SHP77 treated with DMSO at 0.1 percent for 48 hours (cell line): ENCODE measurements around the gene ITPKC.
A peak's percentile ranks its signal among the peaks of the same experiment; 100 is the strongest.

ENCODE experiments used
- DNase-seq: peaks from one replicate; lab custom pipeline; 2025; lab: John Stamatoyannopoulos, UW

The ITPKC gene

GRCh38 chr19:40716482-40717324, at the start of gene ITPKC, which contains the start of gene COQ8B:
TSS of gene ITPKC (plus strand) at chr19:40717112. CDS start at chr19:40717136, 24 bp downstream.
TSS of gene COQ8B (minus strand) at chr19:40716886. CDS start at chr19:40714632, 2,254 bp downstream.
- DNase-seq, result peak; percentile 92

- no peak for DNase-seq
These were observed 49.3 kb upstream of the ITPKC start for GRCh38 chr19:40667602-40668001.

- no peak for DNase-seq
These were observed 47.8 kb upstream of the ITPKC start for GRCh38 chr19:40668991-40669614.

- DNase-seq, result no peak
These were observed 45.5 kb upstream of the ITPKC start for GRCh38 chr19:40671404-40671803.

GRCh38 chr19:40672038-40672437, 44.9 kb upstream of the ITPKC start:
- no peak for DNase-seq

GRCh38 chr19:40672573-40673299, 44.2 kb upstream of the ITPKC start:
- DNase-seq, result no peak

- no peak for DNase-seq
These were observed 43.5 kb upstream of the ITPKC start for GRCh38 chr19:40673397-40673796.

GRCh38 chr19:40674291-40674690, 42.6 kb upstream of the ITPKC start:
- no peak for DNase-seq

- no peak for DNase-seq
These were observed 39.8 kb upstream of the ITPKC start for GRCh38 chr19:40677156-40677555.

GRCh38 chr19:40681039-40681438, 35.9 kb upstream of the ITPKC start:
- DNase-seq, result no peak

GRCh38 chr19:40682431-40682964, 34.4 kb upstream of the ITPKC start:
- no peak for DNase-seq

- DNase-seq, result no peak
These were observed 33.5 kb upstream of the ITPKC start for GRCh38 chr19:40683437-40683836.

- no peak for DNase-seq
These were observed 32.6 kb upstream of the ITPKC start for GRCh38 chr19:40684280-40684679.

- DNase-seq, result no peak
These were observed 31.8 kb upstream of the ITPKC start for GRCh38 chr19:40685016-40685526.

GRCh38 chr19:40685563-40685962, 31.3 kb upstream of the ITPKC start:
- DNase-seq, result no peak

GRCh38 chr19:40686882-40687524, 29.9 kb upstream of the ITPKC start:
- DNase-seq, result no peak

- no peak for DNase-seq
These were observed 29.3 kb upstream of the ITPKC start for GRCh38 chr19:40687525-40688016.

- no peak for DNase-seq
These were observed 28.6 kb upstream of the ITPKC start for GRCh38 chr19:40688309-40688708.

GRCh38 chr19:40688987-40689338, 27.9 kb upstream of the ITPKC start:
- no peak for DNase-seq

- peak; percentile 16 for DNase-seq
These were observed 27.4 kb upstream of the ITPKC start for GRCh38 chr19:40689339-40690049.
